Nephron progenitor cell (in vitro differentiated cells): ENCODE data around the gene SLC35B4.

ENCODE experiments used
- DNase-seq: peaks from one replicate; pipeline ENCODE4 v3.0.0; 2021
- H3K27ac Mint-ChIP-seq: 2 replicates; pipeline ENCODE4 v1.8.0; 2021; ENCODE audit warnings: mild to moderate bottlenecking, moderate library complexity, mixed read lengths
- H3K27me3 Mint-ChIP-seq: 2 replicates; pipeline ENCODE4 v1.8.0; 2021; ENCODE audit warnings: mild to moderate bottlenecking, low read depth, mixed read lengths; ENCODE audit not compliant: poor library complexity
- H3K36me3 Mint-ChIP-seq: 2 replicates; pipeline ENCODE4 v1.8.0; 2021; ENCODE audit warnings: low read depth, mixed read lengths
- H3K4me1 Mint-ChIP-seq: 2 replicates; pipeline ENCODE4 v1.8.0; 2021; ENCODE audit warnings: mixed read lengths
- H3K4me3 Mint-ChIP-seq: 2 replicates; pipeline ENCODE4 v1.8.0; 2021; ENCODE audit warnings: mild to moderate bottlenecking, moderate library complexity, mixed read lengths
- H3K9me3 Mint-ChIP-seq: 2 replicates; pipeline ENCODE4 v1.8.0; 2021; ENCODE audit warnings: mild to moderate bottlenecking, moderate library complexity, mixed read lengths
- CTCF ChIP-seq: fragments of 200-600 bp; sonication (generic); IDR thresholded peaks from 2 replicates; pipeline ENCODE4 v1.5.0; 2021; ENCODE audit warnings: antibody characterized with exemption

Gene SLC35B4

GRCh38 chr7:134246761-134247160, 70.0 kb downstream of the SLC35B4 start:
- TF ChIP-seq CTCF, result no peak
- no peak overlapping the region for H3K4me3 Mint-ChIP-seq
- no peaks in the 10 kb centered on the region for H3K36me3 Mint-ChIP-seq

GRCh38 chr7:134246347-134246746, 70.4 kb downstream of the SLC35B4 start:
- Mint-ChIP-seq H3K36me3 (no peaks in the 10 kb centered on the region), H3K4me1 (peaks cover 20% of the 10 kb centered on the region), H3K27ac (no peak overlapping the region), H3K27me3 (peaks cover 2% of the 10 kb centered on the region), H3K9me3 (peaks cover 18% of the 10 kb centered on the region), H3K4me3 (no peak overlapping the region)
- no peak for DNase-seq
- TF ChIP-seq CTCF, result no peak

More at GRCh38 chr7:134246761-134247160, 70.0 kb downstream of the SLC35B4 start:
- Mint-ChIP-seq H3K9me3 (peaks cover 14% of the 10 kb centered on the region), H3K27ac (no peak overlapping the region), H3K27me3 (no peaks in the 10 kb centered on the region), H3K4me1 (peaks cover 20% of the 10 kb centered on the region)
- DNase-seq, result no peak

- peaks cover 20% of the 10 kb centered on the region for H3K4me1 Mint-ChIP-seq
- peaks cover 29% of the 10 kb centered on the region for H3K9me3 Mint-ChIP-seq
- H3K4me3 Mint-ChIP-seq, result no peak overlapping the region
- peaks cover 3% of the 10 kb centered on the region for H3K27me3 Mint-ChIP-seq
- no peak for DNase-seq
- no peak overlapping the region for H3K27ac Mint-ChIP-seq
- no peaks in the 10 kb centered on the region for H3K36me3 Mint-ChIP-seq
- no peak for TF ChIP-seq CTCF
Measured at GRCh38 chr7:134245253-134245652, 71.5 kb downstream of the SLC35B4 start.
